Effector memory CD4-positive, alpha-beta T cell (primary cell): ENCODE results near the gene ASNSD1.

Experiments
- DNase-seq, 3 donors: peaks; one replicate each; pipeline ENCODE4 v3.0.0-alpha.2; 2020
- H3K27ac ChIP-seq: 2 replicates; pipeline ENCODE4 v1.7.0; 2013; ENCODE audit warnings: mild to moderate bottlenecking, low read length, moderate library complexity; ENCODE audit not compliant: insufficient read depth, poor library complexity, severe bottlenecking
- H3K27me3 ChIP-seq: replicated peaks from 2 replicates; pipeline ENCODE4 v1.7.0; 2013; ENCODE audit warnings: mild to moderate bottlenecking, low read length; ENCODE audit not compliant: insufficient read depth, control insufficient read depth, poor library complexity, severe bottlenecking
- H3K36me3 ChIP-seq: 2 replicates; pipeline ENCODE4 v1.7.0; 2013; ENCODE audit warnings: mild to moderate bottlenecking, low read length, moderate library complexity; ENCODE audit not compliant: control insufficient read depth, insufficient read depth
- H3K4me1 ChIP-seq: 2 replicates; pipeline ENCODE4 v1.7.0; 2013; ENCODE audit warnings: low read length, mild to moderate bottlenecking; ENCODE audit not compliant: control insufficient read depth, insufficient read depth, poor library complexity, severe bottlenecking
- H3K4me3 ChIP-seq: 2 replicates; pipeline ENCODE4 v1.7.0; 2013; ENCODE audit warnings: low read length, low read depth, mild to moderate bottlenecking; ENCODE audit not compliant: insufficient read depth, poor library complexity, severe bottlenecking
- H3K9me3 ChIP-seq: 2 replicates; pipeline ENCODE4 v1.7.0; 2013; ENCODE audit warnings: mild to moderate bottlenecking, low read length, moderate library complexity; ENCODE audit not compliant: control insufficient read depth

The ASNSD1 gene

GRCh38 chr2:189719571-189719970 is 58.3 kb downstream of the ASNSD1 start:
- Histone ChIP-seq H3K9me3 (no peaks in the 10 kb centered on the region), H3K27me3 (no peaks in the 10 kb centered on the region), H3K4me1 (no peaks in the 10 kb centered on the region), H3K36me3 (no peaks in the 10 kb centered on the region), H3K4me3 (no peak overlapping the region), H3K27ac (no peak overlapping the region)
- no peak for DNase-seq
